GM18861 (cell line): ENCODE data around the gene ARHGAP25.

Experiments used
- ATAC-seq: cut with Tn5 transposase; IDR thresholded peaks from one replicate; pipeline ENCODE4 v1.9.1; 2021; ENCODE audit not compliant: unreplicated experiment

Gene ARHGAP25

DNA sequence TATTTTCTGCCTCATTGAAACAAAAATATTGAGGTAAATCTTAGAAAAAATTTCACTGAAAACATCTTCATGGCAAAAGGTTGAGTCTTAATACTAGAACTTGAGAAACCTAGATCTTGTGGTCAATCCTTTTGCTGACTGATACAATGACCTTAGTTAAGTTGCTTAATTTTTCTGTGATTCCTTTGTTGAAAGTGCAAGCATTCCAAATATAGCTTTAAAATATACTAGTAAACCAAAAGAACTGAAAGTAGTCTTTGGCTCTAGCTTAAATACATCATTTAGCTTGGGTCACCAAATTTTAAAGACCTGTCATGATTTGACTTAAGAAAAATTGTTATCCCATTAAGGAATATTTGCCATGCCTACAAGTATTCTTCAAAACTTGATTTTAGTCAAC, 119.9 kb downstream of the ARHGAP25 start:
- no peak for ATAC-seq

DNA sequence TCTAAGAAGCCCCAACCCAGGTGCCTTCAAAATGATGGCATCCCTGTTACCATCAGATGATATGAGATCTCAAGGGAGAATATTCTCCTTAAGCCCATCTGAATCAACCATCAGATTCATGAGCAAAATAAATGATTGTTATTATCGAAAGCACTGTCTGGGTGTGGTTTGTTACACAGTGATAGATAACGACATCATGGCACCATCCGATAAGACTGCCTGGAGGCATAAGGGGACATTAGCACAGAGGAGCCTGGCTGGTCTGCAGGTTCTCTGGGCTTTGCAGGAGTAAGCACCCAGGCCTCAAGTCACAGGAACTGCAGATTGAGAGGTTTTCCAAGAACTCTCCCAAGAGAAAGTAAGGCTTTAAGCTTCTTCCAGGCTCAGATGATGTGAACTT, 120.9 kb downstream of the ARHGAP25 start:
- ATAC-seq: no peak

GRCh38 chr2:68857202-68857845, 122.7 kb downstream of the ARHGAP25 start:
- no peak for ATAC-seq

DNA sequence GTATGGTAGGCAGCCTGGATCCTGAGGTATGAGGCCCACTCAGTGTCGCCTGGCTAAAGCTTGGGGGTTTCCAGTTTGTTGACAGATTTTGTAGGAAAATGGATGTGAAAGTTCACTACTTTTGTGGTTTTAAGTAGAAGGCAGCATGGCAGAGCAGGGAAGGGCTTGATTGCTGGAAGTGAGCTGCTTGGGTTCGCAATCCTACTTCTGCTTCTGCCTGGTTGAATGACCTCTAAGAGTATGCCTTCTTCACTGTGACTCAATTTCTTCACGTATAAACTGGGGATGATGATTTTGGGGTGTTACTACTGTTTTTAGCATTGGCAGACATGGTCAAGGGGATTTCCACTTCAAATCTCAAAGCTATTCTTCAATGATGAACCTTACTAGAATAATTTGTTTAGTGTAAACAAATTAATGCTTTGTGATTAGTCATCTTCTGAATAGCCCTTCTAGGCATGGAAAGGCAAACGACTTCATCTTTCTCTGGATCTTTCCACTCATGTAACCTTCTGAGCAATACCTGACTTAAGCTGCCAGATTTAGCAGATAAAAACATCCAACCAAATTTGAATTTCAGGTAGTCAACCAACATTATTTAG, 123.3 kb downstream of the ARHGAP25 start:
- no peak for ATAC-seq

DNA sequence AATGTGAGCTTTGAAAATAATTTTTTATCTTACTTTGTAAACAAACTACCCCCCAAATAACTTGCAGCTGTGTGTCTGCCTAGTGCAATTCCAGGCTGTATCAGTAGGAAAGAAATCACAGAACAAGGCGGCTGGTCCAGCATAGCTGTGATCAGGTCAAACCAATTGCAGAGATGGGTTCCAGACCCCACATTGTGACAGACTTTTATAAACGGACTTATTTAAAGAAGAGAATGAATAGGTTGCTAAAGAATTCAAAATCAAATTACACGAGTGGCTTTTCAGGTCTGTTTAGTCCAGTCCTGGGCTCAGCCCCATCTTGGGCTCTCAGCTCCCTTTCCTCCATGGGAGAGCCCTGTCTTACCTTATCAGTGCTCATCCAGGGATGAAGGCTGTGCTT, 125.5 kb downstream of the ARHGAP25 start:
- no peak for ATAC-seq

DNA sequence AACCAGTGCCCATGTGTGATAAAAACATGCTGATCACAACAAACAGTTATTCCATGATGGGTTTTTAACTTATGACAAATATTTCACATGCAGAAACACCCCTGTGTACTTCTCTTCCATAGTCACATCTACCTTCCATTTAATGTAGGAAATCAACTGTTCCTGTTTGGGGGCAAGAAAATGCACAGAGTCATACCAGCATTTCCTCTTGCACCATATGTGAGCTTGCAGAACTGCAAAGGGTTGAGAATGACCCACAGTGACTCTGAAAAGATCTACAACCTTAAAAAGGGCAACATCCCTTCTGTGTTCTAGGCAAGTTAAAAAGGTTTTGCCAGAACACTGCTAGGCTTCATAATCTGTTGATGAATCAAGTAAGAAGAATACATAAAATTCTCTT, 126.7 kb downstream of the ARHGAP25 start:
- ATAC-seq: no peak

- no peak for ATAC-seq
Observed at GRCh38 chr2:68862889-68863288, 128.3 kb downstream of the ARHGAP25 start.

GRCh38 chr2:68863996-68864395, 129.4 kb downstream of the ARHGAP25 start:
- ATAC-seq: no peak

GRCh38 chr2:68865108-68865507, 130.5 kb downstream of the ARHGAP25 start:
- ATAC-seq: no peak

DNA sequence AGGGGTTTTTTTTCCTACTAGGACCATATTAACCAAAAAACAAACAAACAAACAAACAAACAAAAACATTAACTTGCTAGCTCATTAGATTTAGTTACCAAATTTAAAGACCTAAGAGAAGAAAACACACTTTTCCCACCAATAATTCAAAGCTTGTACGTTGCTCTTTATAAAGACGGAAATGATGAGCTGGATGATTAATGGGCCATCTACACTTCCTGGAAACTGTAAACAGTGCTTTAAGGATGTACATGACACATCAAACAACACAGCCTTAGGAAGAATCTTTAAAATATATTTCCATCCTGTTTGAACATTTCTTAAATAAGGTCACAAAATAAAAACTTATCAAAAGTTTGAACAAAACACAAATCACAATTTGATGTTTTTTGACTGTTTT, 135.6 kb downstream of the ARHGAP25 start:
- no peak for ATAC-seq

DNA sequence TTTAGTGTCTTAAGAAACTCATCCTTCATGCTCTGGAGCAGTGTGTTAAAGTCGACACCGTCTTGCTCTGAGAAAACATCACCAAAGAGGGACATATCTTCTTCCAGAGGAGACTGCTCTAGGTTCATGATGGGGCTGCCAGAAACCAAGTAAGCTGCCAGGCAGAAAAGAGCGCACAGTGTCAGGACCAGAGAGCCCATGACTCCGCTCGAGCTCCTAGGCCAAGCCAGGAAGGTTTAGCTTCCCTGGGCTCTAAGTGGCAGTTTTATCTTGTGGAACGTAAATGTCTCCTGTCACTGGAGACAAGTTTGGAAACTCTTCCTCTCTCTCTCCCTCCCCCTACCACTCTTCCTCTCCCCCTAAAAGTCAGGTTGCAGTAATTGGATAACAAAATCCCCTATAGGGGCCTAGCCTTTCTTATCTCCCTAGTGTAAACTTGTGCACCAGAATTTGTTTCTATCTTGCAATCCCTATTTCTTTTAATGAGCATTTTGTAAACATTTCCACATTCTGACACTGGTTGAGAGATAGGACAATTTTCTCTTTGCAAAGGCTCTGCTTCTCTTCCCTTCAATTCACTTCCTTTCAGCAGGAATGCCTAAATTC, 136.7 kb downstream of the ARHGAP25 start, which contains the start of gene BMP10:
Gene BMP10, minus strand, starts transcription at position 239 of the 606 bp plus-strand sequence. Its CDS starts 39 bp downstream, at position 200.
- ATAC-seq: no peak
